Measurements from ENCODE around the gene HACD2.

- TF ChIP-seq FOXM1 (IDR thresholded peaks at IDR 0.05; ENCODE audit: low read depth): no peak
- no peak for TF ChIP-seq FOXM1 (CRISPR knock-in tag; IDR thresholded peaks at IDR 0.05; ENCODE audit: low read depth)
- no peak for TF ChIP-seq CREB3L1 (IDR thresholded peaks at IDR 0.05; ENCODE audit: borderline replicate concordance, low read depth)
- no peak for TF ChIP-seq CTCF (IDR thresholded peaks at IDR 0.05 in 2 of 3, conservative IDR thresholded peaks at IDR 0.05 in 1 of 3; ENCODE audit: insufficient read depth in 2 of 3, low read depth in 1 of 3, low read length in 3 of 3)
- TF ChIP-seq RFX7 (CRISPR knock-in tag; IDR thresholded peaks at IDR 0.05): no peak
- no peak for TF ChIP-seq TGIF2 (CRISPR knock-in tag; IDR thresholded peaks at IDR 0.05)
- TF ChIP-seq REST (IDR thresholded peaks at IDR 0.05; ENCODE audit: borderline replicate concordance): no peak
- no peak for TF ChIP-seq REST (CRISPR knock-in tag; IDR thresholded peaks at IDR 0.05; ENCODE audit: low read depth)
- no peak for TF ChIP-seq ZZZ3 (IDR thresholded peaks at IDR 0.05)
- no peak for TF ChIP-seq HNRNPLL (IDR thresholded peaks at IDR 0.05; ENCODE audit: low read depth, low read length, poor library complexity, severe bottlenecking)
- TF ChIP-seq POLR2AphosphoS5 (IDR thresholded peaks at IDR 0.05; ENCODE audit: control insufficient read depth, insufficient read depth, low read depth, low read length): no peak
- TF ChIP-seq STAG1 (CRISPR knock-in tag; IDR thresholded peaks at IDR 0.05; ENCODE audit: borderline replicate concordance): no peak
- no peak for TF ChIP-seq POLR2A (conservative IDR thresholded peaks at IDR 0.05)
- no peak for TF ChIP-seq RAD21 (CRISPR knock-in tag; conservative IDR thresholded peaks at IDR 0.05 in 1 of 2, IDR thresholded peaks at IDR 0.05 in 1 of 2)
- TF ChIP-seq THAP7 (CRISPR knock-in tag; IDR thresholded peaks at IDR 0.05): no peak
These were observed 90.9 kb downstream of the HACD2 start for GRCh38 chr3:123493912-123494311.
